Brain (organoid and tissue), 1 donor: Measurements from ENCODE around the gene LSM6. TPM values are rescaled to one million over a fixed set of nuclear protein-coding genes. Genes with fewer than 3 reads are reported as not detected.

ENCODE experiments used
- polyA plus RNA-seq: library from polyadenylated mRNA; stranded (reverse); fragments of 350-450 nt; fragmentation: Illumina TruSeq; extraction: RNeasy Lipid Tissue Mini Kit (QIAGEN cat#74804); gene quantifications from one replicate; pipeline ENCODE4 v1.2.3, GENCODE V29; 2015; ENCODE audit warnings: low read depth, low replicate concordance; ENCODE audit not compliant: insufficient read depth

Gene LSM6
- polyA plus RNA-seq, 1 donor from 2014 or later = 17.0 TPM

Other genes with a start within 250 kb of the LSM6 start
- gene ZNF827, start 236.9 kb upstream of the LSM6 start, polyA plus RNA-seq = 9.0 TPM
- gene REELD1, start 38.8 kb downstream of the LSM6 start, polyA plus RNA-seq = not detected